Adrenal gland (tissue), 12 donors: ENCODE data around the gene IL5RA. TPM values are rescaled to one million over a fixed set of nuclear protein-coding genes. Genes with fewer than 3 reads are reported as not detected.

ENCODE experiments used
- DNase-seq, 7 donors: peaks; one replicate each; pipeline ENCODE4 v3.0.0-alpha.2; 2019 to 2020
- H3K27ac ChIP-seq, 5 donors: fragments of 200-600 bp; sonication (generic) in 4 of 5; 1 replicate in 3 of 5; 2 replicates in 2 of 5; pipeline versions ENCODE4 v1.5.1 to v1.8.0; 2016 to 2020; ENCODE audit warnings: mild to moderate bottlenecking in 1 of 5
- H3K27me3 ChIP-seq: fragments of 200-600 bp; 2 replicates; pipeline ENCODE4 v1.8.0; 2021
- H3K36me3 ChIP-seq, 2 donors: fragments of 200-600 bp; replicated peaks in 1 of 2; 1 replicate in 1 of 2; 2 replicates in 1 of 2; pipeline versions ENCODE4 v1.5.1 to v1.8.0; 2018 to 2022
- H3K4me1 ChIP-seq, 2 donors: fragments of 200-600 bp; replicated peaks in 1 of 2; 1 replicate in 1 of 2; 2 replicates in 1 of 2; pipeline versions ENCODE4 v1.5.1 to v1.8.0; 2018 to 2021
- H3K4me3 ChIP-seq, 4 donors: fragments of 200-600 bp; sonication (generic) in 3 of 4; one replicate each; pipeline ENCODE4 v1.5.1; 2016 to 2018
- H3K9me3 ChIP-seq, 3 donors: fragments of 200-600 bp; sonication (generic) in 1 of 3; replicated peaks in 1 of 3; 1 replicate in 2 of 3; 2 replicates in 1 of 3; pipeline versions ENCODE4 v1.5.1 to v1.8.0; 2016 to 2021
- POLR2A ChIP-seq, 2 donors: fragments of 450-650 bp; IDR thresholded peaks; one replicate each; pipeline ENCODE4 v1.6.1; 2017; ENCODE audit warnings: antibody characterized with exemption in 2 of 2, mild to moderate bottlenecking in 2 of 2, moderate library complexity in 1 of 2
- WGBS, 4 donors: extraction: QIAGEN DNeasy Blood & Tissue Kit in 2 of 4; methylation state at CpG; one replicate each; pipeline versions ENCODE4 v1.1.5 to v1.1.7; 2013 to 2017; 5-methylcytosine and 5-hydroxymethylcytosine counted together
- intact Hi-C, 2 donors: fragments of 100-400 bp; cut with DNase I; formaldehyde crosslinking; loops; one replicate each; pipeline versions ENCODE4 v1.14.1 to v1.15.0; 2022 to 2023
- polyA plus RNA-seq, 3 donors: library from polyadenylated mRNA; stranded (reverse); fragments of 200-250 nt in 2 of 3; fragments of 350-450 nt in 1 of 3; fragmentation: Illumina TruSeq in 1 of 3; extraction: RNeasy Lipid Tissue Mini Kit (QIAGEN cat#74804) in 1 of 3; gene quantifications; one replicate each; pipeline ENCODE4 v1.2.3, GENCODE V29; 2013 to 2014
- total RNA-seq, 9 donors: library from RNA; depleted of rRNA in 4 of 9; stranded (reverse); fragments of >200 nt in 4 of 9; fragments of 120-200 nt in 1 of 9; fragmentation: NEBNext Ultra II Directional in 1 of 9; extraction: Animal tissue kit (Norgen Biotek cat#: 25700) in 1 of 9; gene quantifications; one replicate each; pipeline versions ENCODE4 v1.1.0 to v1.2.4, GENCODE V29; 2013 to 2023
- TF ChIP-seq, protein P1 (sequence below), 6 experiments: fragments of 450-650 bp in 4 of 6; fragments of 200-600 bp in 2 of 6; sonication (generic) in 1 of 6; IDR thresholded peaks; 1 replicate in 5 of 6; 2 replicates in 1 of 6; pipeline versions ENCODE4 v1.5.1 to v1.8.0; 2016 to 2021; ENCODE audit warnings: antibody characterized with exemption in 6 of 6, mild to moderate bottlenecking in 2 of 6, moderate library complexity in 1 of 6
- donor health status: healthy with polysubstance abuse.
- donor health status: Bipolar disorder and iron deficiency.
- donor health status: DM: yes; HTN: yes; CAD: no.
- donor health status: DM: no; HTN: no; CAD: no.
- donor health status: DM: no; HTN: no; CAD: no.
- donor health status: DM: yes; HTN: yes; CAD: no.

IL5RA gene
- total and polyA plus RNA-seq, 12 donors: under 0.01 to 0.18 (median 0.09) TPM; not detected in 6

DNA sequence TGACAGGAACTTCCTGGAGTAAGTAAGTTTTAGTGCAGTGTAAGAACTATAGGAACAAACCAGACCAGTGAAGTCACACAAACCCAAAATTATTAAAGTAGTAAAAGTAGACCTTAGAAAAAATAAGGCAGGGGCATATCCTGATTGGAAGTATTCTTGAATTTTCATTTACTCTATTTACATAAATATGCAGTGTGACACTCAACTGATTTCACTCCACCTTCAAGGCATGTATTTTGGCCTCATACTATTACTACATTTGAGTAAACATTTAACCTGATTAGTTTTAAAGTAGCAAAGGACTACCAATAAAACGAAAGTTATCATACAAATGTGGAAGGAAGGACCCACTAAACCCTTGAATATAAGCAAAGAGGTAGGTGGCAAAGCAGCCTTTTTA, 39.4 kb upstream of the IL5RA start:
- Histone ChIP-seq H3K27ac (no peak overlapping the region), H3K9me3 (no peaks in the 10 kb centered on the region), H3K36me3 (peaks cover 0 to 79% of the 10 kb centered on the region in 2 donors), H3K4me3 (no peak overlapping the region), H3K27me3 (no peaks in the 10 kb centered on the region), H3K4me1 (peaks cover 0 to 3% of the 10 kb centered on the region in 2 donors)
- TF ChIP-seq, protein P1, sequence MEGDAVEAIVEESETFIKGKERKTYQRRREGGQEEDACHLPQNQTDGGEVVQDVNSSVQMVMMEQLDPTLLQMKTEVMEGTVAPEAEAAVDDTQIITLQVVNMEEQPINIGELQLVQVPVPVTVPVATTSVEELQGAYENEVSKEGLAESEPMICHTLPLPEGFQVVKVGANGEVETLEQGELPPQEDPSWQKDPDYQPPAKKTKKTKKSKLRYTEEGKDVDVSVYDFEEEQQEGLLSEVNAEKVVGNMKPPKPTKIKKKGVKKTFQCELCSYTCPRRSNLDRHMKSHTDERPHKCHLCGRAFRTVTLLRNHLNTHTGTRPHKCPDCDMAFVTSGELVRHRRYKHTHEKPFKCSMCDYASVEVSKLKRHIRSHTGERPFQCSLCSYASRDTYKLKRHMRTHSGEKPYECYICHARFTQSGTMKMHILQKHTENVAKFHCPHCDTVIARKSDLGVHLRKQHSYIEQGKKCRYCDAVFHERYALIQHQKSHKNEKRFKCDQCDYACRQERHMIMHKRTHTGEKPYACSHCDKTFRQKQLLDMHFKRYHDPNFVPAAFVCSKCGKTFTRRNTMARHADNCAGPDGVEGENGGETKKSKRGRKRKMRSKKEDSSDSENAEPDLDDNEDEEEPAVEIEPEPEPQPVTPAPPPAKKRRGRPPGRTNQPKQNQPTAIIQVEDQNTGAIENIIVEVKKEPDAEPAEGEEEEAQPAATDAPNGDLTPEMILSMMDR (IDR thresholded peaks at IDR 0.05): no peak
- no peak for TF ChIP-seq POLR2A (IDR thresholded peaks at IDR 0.05)
- no peak for DNase-seq
- intact Hi-C loops: no loop called here
- 86 to 92% (median 91%) methylated on average over 1 of the region's 1 CpG for WGBS, 4 donors

DNA sequence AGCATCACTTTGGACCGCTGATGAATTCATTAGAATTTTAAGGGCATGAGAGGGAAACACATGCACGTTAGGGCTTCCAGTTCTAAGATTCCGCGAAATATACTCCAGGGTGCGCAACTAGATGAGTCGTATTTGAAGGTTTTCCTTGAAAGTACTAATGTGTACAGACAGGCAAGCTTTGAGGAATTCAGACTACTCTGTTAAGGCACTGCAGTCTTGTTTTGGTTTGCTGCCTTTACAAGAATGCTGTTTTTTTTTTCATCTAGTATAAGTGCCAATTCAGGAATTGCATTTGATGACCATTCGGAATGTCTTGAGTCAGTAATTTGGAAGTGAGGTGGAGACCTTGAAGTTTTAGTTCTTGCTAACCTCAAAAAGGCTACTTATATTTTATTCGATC, 35.7 kb upstream of the IL5RA start:
- intact Hi-C loops: no loop called here
- Histone ChIP-seq H3K4me3 (no peak overlapping the region), H3K36me3 (peaks cover 0 to 66% of the 10 kb centered on the region in 2 donors), H3K9me3 (no peaks in the 10 kb centered on the region), H3K4me1 (peaks cover 0 to 3% of the 10 kb centered on the region in 2 donors), H3K27ac (no peak overlapping the region), H3K27me3 (no peaks in the 10 kb centered on the region)
- no peak for TF ChIP-seq POLR2A (IDR thresholded peaks at IDR 0.05)
- TF ChIP-seq, protein P1 (IDR thresholded peaks at IDR 0.05): no peak
- no peak for DNase-seq
- 57 to 87% (median 79%) methylated on average over 8 of the region's 8 CpGs for WGBS, 4 donors

DNA sequence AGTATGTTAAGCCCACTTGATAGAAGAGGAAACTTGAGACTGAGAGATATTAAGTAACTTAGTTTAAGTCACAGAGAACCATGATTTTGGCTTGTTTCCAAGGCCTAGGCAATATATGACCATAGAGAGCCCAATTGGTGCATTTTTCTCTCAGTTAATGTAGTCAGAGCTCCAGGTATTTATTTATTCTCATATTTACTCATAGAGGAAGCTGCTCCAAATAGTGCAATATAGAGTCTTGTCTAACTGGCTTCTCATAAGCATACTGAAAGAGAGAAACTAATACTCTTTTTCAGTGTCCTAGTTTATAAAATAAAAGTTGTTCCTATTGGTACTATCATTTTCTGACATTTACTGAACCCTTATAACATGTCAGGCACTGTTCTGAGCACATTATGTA, 31.8 kb upstream of the IL5RA start:
- TF ChIP-seq, protein P1 (IDR thresholded peaks at IDR 0.05): no peak
- TF ChIP-seq POLR2A (IDR thresholded peaks at IDR 0.05): no peak
- no peak overlapping the region for H3K27ac ChIP-seq
- H3K27me3 ChIP-seq: no peaks in the 10 kb centered on the region
- no peak overlapping the region for H3K4me3 ChIP-seq
- H3K4me1 ChIP-seq: peaks cover 0 to 3% of the 10 kb centered on the region in 2 donors
- intact Hi-C loops: no loop called here
- peaks cover 0 to 54% of the 10 kb centered on the region in 2 donors for H3K36me3 ChIP-seq
- no peak for DNase-seq
- H3K9me3 ChIP-seq: no peaks in the 10 kb centered on the region

DNA sequence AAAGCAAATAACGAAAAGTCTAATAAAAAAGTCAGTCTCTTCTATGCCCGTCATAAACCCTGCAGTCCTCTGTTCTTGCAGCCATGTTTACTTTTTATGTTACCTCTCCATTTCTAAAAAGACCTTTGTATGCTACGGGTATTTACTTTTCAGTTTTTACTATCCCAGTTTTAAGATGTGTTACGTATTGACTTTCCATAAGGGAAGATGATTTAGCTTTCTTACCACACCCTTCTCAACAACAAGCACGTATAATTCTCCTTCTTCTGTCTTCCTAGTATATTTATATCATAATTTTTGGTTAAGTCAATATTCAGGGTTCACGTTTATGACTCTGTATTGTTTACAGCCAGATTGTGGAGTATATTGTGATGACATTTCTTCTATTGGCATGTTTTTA, 27.4 kb upstream of the IL5RA start:
- no peak for DNase-seq
- Histone ChIP-seq H3K4me3 (no peak overlapping the region), H3K36me3 (peaks cover 0 to 33% of the 10 kb centered on the region in 2 donors), H3K27ac (no peak overlapping the region), H3K27me3 (no peaks in the 10 kb centered on the region), H3K9me3 (no peaks in the 10 kb centered on the region), H3K4me1 (peaks cover 0 to 11% of the 10 kb centered on the region in 2 donors)
- intact Hi-C loops: no loop called here
- 94 to 96% (median 94%) methylated on average over 6 of the region's 6 CpGs for WGBS, 4 donors
- TF ChIP-seq, protein P1 (IDR thresholded peaks at IDR 0.05): no peak
- TF ChIP-seq POLR2A (IDR thresholded peaks at IDR 0.05): no peak
